HG03095 (cell line): ENCODE data around the gene RNF157.

Experiments
- ATAC-seq: cut with Tn5 transposase; IDR thresholded peaks from one replicate; pipeline ENCODE4 v1.9.1; 2021; ENCODE audit warnings: moderate library complexity; ENCODE audit not compliant: unreplicated experiment

RNF157 gene

GRCh38 chr17:76240461-76241203 is at the start of gene RNF157:
Gene RNF157, minus strand, starts transcription at chr17:76240493. Its CDS starts 253 bp downstream, at chr17:76240240.
- ATAC-seq = no peak

GRCh38 chr17:76281573-76282371 is 41.5 kb upstream of the RNF157 start:
- ATAC-seq = no peak

- no peak for ATAC-seq
Observed at GRCh38 chr17:76280650-76281049, 40.4 kb upstream of the RNF157 start.

GRCh38 chr17:76279742-76280287 is 39.5 kb upstream of the RNF157 start:
- ATAC-seq = no peak

GRCh38 chr17:76278952-76279741 is 38.9 kb upstream of the RNF157 start:
- no peak for ATAC-seq

- ATAC-seq = no peak
Observed at GRCh38 chr17:76278268-76278908, 38.1 kb upstream of the RNF157 start.

- ATAC-seq = no peak
Observed at GRCh38 chr17:76277300-76278267, 37.3 kb upstream of the RNF157 start.

GRCh38 chr17:76276461-76277299 is 36.4 kb upstream of the RNF157 start:
- no peak for ATAC-seq

GRCh38 chr17:76276069-76276431 is 35.8 kb upstream of the RNF157 start:
- no peak for ATAC-seq

GRCh38 chr17:76275382-76276068 is 35.2 kb upstream of the RNF157 start:
- ATAC-seq = no peak

GRCh38 chr17:76274112-76274956 is 34.0 kb upstream of the RNF157 start:
- ATAC-seq = no peak

GRCh38 chr17:76273445-76274111 is 33.3 kb upstream of the RNF157 start:
- ATAC-seq = no peak

GRCh38 chr17:76272541-76273444 is 32.5 kb upstream of the RNF157 start:
- ATAC-seq = peak; percentile 11

GRCh38 chr17:76271669-76272540 is 31.6 kb upstream of the RNF157 start:
- ATAC-seq = peak; percentile 44
